Neural progenitor cell (in vitro differentiated cells): ENCODE measurements around the gene CDH18.

Source experiments
- EZH2phosphoT487 ChIP-seq: fragments of 200-600 bp; sonication (generic); IDR thresholded peaks from 2 replicates; pipeline ENCODE4 v1.6.1; 2017; ENCODE audit warnings: antibody characterized with exemption
- TF ChIP-seq, protein P1 (sequence below): fragments of 200-600 bp; sonication (generic); IDR thresholded peaks from 2 replicates; pipeline ENCODE4 v1.5.1; 2017; ENCODE audit warnings: antibody characterized with exemption, mild to moderate bottlenecking

DNA sequence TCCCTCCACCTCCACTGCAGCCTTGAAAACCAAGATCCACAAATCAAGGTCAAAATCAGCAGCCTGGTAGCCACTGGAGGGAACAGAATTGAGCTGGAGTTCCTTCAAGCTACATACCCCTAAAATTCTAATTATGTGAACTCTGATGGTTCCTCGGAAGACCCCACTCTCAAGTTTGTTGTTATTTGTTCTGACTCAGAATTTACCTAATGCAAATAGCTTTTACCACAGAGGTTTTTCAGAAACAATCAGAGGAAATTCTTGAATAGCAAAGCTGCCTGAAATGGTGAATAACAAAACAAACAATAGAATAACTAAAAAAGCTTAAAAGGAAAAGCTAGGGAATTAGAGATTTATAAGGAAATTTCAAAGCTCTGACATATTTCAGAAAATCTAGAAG, 220.0 kb downstream of the CDH18 start:
- TF ChIP-seq, protein P1, sequence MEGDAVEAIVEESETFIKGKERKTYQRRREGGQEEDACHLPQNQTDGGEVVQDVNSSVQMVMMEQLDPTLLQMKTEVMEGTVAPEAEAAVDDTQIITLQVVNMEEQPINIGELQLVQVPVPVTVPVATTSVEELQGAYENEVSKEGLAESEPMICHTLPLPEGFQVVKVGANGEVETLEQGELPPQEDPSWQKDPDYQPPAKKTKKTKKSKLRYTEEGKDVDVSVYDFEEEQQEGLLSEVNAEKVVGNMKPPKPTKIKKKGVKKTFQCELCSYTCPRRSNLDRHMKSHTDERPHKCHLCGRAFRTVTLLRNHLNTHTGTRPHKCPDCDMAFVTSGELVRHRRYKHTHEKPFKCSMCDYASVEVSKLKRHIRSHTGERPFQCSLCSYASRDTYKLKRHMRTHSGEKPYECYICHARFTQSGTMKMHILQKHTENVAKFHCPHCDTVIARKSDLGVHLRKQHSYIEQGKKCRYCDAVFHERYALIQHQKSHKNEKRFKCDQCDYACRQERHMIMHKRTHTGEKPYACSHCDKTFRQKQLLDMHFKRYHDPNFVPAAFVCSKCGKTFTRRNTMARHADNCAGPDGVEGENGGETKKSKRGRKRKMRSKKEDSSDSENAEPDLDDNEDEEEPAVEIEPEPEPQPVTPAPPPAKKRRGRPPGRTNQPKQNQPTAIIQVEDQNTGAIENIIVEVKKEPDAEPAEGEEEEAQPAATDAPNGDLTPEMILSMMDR, result no peak
- TF ChIP-seq EZH2phosphoT487, result no peak
